T-helper 9 cell (primary cell): Measurements from ENCODE around the gene SCAPER.

ENCODE experiments used
- DNase-seq: peaks from one replicate; pipeline ENCODE4 v3.0.0-alpha.2; 2020
- total RNA-seq, 2 donors: gene quantifications; one replicate each; lab custom pipeline; 2026; lab: John Stamatoyannopoulos, UW

SCAPER gene, protein sequence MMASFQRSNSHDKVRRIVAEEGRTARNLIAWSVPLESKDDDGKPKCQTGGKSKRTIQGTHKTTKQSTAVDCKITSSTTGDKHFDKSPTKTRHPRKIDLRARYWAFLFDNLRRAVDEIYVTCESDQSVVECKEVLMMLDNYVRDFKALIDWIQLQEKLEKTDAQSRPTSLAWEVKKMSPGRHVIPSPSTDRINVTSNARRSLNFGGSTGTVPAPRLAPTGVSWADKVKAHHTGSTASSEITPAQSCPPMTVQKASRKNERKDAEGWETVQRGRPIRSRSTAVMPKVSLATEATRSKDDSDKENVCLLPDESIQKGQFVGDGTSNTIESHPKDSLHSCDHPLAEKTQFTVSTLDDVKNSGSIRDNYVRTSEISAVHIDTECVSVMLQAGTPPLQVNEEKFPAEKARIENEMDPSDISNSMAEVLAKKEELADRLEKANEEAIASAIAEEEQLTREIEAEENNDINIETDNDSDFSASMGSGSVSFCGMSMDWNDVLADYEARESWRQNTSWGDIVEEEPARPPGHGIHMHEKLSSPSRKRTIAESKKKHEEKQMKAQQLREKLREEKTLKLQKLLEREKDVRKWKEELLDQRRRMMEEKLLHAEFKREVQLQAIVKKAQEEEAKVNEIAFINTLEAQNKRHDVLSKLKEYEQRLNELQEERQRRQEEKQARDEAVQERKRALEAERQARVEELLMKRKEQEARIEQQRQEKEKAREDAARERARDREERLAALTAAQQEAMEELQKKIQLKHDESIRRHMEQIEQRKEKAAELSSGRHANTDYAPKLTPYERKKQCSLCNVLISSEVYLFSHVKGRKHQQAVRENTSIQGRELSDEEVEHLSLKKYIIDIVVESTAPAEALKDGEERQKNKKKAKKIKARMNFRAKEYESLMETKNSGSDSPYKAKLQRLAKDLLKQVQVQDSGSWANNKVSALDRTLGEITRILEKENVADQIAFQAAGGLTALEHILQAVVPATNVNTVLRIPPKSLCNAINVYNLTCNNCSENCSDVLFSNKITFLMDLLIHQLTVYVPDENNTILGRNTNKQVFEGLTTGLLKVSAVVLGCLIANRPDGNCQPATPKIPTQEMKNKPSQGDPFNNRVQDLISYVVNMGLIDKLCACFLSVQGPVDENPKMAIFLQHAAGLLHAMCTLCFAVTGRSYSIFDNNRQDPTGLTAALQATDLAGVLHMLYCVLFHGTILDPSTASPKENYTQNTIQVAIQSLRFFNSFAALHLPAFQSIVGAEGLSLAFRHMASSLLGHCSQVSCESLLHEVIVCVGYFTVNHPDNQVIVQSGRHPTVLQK (N-terminal part only)
- 45.6 to 49.5 reads per million in 2 donors for total RNA-seq

DNA sequence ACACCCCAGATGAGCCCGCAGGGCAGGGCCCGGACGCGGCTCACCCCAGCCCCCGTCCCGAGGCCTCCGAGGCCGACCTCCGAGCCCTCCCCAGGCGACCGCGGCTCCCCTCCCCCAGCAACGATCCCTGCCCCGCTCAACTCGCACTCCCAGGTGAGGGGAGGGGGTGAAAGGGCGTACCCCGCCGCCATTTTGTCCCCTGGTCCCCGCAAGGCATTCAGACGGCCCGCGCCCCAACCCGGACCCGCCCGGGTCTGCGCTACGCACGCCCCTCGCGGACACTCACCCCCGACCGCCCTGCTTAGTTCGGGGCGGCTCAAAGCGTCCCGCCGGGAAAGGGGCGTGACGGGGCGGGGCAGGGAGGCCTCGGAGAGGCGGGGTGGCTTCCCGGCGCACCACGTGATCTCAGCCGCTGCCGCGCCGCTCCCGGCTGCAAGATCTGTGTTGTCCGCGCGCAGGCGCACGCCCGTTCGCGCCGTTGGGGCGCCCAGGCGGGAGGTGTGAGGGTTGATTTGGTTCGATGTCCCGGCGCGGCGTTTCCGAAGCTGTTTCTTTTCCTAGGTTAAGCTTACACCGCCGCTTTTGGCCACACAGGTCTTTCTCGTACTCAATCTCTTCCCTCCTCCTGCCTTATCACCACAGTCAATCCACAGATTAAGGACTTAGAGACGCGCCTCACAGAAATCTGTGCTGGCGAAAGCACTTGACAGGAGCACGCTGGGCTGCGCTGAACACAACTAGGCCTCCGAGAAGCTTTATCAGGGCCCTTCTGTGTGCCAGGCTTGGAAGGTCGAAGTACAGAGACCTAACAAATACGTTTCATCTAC, at the start of gene SCAPER:
TSS of gene SCAPER (minus strand) at position 328 of the 827 bp plus-strand sequence. CDS start 21,523 bp downstream, outside the sequence.
- peak; percentile 86 for DNase-seq

DNA sequence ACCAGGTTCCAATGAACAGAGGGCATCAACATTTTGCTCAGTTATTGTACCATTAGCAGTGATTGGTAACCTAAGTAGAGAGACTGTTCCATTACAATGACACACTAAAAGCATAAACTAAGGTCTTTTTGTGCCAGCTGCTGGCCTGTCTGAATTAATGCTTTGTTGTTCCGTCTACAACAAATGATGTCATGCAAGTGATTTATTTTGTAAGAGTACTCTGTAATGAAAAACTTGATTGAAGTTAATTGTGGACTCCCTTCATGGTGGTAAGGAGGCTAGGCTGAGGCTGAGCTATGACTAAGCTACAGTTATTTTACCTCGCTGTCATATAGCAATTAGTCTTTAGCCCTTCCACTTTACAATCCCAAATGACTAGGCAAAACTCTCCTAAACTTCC, 49.6 kb upstream of the SCAPER start:
- no peak for DNase-seq

DNA sequence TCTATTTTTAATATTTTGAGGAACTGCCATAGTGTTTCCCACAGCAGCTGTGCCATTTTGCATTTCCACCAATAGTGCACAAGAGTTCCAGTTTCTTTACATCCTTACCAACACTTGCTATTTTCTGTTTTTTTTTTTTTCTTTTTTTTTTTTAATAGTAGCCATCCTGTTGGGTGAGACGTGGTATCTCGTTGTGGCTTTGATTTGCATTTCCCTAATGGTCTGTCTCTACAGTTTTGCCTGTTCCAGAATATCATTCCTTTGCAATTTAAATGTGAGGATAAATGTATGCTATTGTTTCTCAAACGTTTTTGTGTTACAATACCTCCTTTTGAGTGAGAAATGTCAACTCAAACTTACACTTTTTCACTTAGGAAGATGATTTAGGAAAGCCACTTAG, 48.8 kb upstream of the SCAPER start:
- no peak for DNase-seq

DNA sequence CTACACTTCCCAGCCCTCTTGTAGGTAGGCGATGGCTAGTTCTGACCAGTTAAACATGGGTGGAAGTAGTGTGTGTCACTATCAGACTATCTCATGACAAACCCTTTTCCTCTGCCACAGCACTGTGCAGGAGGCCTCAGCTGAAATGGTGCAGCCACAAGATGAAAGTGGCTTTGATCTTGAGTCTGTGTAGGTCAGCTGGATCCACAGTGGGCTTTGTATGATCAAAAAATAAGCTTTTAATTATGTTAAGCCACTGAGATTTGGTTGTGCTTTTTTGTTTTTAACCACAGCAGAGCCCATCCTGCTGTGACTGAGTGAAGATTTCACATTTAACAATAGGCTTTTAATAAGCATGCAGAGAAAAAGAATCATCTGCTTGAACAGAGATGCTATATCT, 46.1 kb upstream of the SCAPER start:
- DNase-seq: no peak

DNA sequence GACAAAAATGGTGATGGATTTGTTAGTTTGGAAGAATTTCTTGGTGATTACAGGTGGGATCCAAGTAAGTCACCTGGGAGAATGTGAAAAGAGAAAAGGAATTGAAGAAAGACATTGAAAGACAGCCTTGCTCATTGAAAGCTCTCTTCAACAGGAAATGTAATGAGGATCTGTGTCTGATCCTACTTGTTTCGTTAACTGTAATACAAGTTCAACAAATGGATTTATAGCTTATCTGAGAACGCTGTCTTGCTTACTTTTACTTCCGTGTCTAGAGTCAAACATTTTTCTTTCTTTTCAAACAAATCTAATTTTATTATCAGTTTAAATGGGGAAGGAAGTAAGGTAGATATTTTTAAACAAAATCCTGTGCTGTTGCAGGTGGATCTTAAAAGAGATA, 42.3 kb upstream of the SCAPER start:
- no peak for DNase-seq

DNA sequence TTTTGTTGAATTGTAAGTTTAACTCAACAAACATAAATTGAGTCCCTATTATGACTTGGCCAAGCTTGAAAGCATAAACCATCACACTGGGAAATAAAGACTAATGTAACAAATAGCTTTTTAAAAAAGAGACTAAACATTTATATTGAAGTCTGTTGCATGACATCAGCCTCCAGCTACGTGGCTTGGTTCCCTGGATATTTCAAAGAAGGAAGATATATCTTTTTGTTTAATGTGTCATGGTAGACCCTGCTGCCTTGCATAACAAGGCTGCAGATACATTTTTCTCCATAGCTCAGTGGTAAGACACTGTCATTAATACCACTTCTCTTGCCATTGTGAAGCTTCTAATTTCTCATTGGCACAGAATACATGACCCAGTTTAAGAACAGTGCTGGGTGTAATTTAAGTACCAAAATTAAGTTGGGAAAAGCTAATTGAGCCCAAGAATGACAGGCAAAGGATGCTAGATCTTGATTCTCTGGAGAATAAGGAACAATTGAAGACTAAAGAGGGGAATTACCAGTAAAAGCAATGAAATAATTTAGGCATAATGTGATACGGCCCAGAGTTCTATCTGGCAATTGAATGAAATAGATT, 40.5 kb upstream of the SCAPER start:
- DNase-seq: no peak

DNA sequence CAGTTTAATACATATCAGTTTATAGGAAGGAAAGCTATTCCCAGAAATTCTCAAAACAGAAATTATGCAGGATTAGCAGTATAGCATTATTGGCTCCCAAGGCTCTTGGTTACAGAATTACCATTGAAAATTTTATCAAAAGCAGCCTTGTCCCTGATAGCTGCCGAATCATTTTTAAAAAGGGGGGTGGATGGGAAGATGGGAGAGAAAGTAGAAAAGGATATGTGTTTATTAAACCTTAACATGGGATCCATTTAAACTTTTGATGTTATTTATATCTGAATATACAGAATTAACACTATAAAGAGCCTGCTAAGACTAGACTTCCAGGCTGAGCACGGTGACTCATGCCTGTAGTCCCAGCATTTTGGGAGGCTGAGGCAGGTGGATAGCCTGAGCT, 37.2 kb upstream of the SCAPER start:
- DNase-seq: no peak

DNA sequence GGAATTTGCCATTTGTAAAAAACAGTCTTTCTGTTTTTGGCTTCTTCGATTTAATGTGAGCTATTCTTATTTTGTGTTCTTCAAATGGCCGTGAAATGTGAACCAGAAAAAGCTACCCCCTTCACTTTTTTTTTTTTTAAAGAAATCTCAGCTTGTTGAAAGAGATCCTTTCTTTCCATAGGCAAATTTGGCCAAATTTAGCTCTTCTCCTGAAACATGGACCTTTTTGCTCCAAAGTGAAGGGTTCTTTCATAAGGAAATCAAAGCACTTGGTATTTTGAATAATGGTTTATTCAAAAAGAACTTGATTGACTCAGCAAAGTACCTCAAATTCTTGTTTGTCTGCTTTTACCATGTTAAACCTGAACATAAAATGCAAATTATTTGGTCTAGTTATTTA, 36.5 kb upstream of the SCAPER start:
- no peak for DNase-seq

DNA sequence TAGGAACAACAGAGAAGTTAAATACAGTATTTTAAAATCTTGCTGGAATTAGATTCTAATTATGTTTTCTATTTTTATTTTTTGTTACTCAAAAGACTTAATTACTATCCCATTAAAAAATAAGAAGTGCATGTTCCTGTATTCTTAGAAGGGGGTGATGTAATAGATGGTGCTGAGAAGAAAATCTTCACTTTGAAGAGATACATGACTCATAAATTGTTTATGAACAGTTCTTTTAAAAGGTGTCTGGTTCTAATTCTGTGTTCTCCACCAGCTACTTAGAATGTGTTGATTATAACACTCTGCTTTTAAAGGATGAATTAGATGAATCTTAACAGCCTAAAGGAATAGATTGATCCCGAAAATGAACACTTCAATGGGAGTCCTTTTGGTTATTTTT, 34.6 kb upstream of the SCAPER start:
- no peak for DNase-seq

DNA sequence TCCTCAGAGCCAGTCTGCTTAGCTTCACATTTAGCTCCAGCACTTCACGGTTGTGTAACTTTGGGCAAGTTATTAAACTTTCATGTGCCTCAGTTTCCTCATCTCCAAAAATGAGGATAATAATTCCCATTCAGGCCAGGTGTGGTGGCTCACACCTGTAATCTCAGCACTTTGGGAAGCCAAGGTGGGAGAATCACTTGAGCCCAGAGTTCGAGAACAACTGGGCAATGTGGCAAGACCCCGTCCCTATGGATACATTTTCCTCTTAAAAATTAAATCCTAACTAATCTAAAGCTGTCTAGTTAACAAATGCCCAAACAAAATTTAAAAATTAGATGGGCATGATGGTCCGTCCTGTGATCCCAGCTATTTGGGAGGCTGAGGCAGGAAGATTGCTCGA, 33.6 kb upstream of the SCAPER start:
- no peak for DNase-seq

DNA sequence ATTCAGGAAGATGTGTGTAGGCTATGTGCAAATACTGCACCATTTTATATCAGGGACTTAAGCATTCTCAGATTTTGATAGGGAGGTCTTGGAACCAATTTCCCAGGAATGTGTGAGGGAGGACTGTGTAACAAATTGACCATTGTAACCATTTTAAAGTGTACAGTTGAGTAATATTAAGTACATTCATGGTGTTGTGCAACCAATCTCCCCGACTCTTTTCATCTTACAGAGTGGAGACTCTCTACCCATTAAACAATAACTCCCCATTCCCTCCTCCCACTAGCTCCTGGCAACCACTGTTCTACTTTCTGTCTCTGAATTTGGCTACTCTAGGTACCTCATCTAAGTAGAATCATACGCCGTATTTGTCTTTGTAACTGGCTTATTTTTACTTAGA, 31.5 kb upstream of the SCAPER start:
- no peak for DNase-seq

DNA sequence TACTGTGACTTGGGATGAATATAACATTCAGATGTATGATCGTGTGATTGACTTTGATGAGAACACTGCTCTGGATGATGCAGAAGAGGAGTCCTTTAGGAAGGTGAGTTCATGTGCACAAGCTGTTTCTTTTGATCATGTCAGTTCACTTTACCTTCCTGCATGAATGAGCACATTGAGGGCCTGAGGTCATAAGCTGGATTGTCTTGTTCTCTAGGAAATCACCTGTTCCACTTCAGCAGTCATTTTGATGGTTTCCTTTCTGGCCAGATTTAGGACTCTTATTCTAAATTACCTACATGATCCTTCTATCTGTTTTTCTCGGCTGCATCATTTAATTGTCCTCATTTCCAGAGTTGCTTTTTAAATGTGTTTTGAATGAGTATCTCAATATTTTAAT, 30.5 kb upstream of the SCAPER start:
- no peak for DNase-seq

DNA sequence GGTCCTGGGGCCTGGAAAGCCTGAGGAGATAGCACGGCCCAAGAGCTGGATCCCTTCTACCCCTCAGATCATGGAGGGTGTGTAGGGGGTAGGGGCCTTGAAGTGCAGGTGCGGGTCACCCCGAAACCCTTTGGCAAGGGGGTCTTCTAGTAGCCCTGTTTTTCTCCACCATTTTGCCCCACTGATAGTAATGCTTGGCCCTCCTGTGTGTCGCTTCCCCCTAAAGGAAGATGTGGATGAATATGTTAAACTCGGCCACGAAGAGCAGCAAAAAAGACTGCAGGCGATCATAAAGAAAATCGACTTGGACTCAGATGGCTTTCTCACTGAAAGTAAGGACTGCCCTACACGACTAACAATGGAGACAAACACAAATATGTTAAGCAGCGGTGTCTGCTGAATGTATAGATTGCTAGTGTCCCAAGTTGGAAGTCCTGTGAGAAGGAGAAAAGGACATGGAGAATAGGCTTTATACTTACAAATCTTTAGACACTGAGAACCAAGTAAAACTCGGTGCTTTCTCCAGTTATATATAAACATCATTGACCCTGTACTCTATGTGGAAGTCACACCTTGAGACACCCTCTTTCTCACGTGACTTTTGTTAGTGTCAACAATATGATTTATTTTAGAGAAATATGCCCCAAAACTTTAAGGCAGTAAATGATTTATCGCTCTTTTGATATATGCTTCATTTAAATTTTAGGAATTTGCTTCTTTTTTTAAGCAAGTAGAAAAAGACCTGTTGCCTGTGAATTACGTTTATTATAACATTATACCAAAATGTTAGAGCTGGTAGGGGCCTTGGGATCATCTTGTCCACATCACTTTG, 27.2 kb upstream of the SCAPER start:
- no peak for DNase-seq

DNA sequence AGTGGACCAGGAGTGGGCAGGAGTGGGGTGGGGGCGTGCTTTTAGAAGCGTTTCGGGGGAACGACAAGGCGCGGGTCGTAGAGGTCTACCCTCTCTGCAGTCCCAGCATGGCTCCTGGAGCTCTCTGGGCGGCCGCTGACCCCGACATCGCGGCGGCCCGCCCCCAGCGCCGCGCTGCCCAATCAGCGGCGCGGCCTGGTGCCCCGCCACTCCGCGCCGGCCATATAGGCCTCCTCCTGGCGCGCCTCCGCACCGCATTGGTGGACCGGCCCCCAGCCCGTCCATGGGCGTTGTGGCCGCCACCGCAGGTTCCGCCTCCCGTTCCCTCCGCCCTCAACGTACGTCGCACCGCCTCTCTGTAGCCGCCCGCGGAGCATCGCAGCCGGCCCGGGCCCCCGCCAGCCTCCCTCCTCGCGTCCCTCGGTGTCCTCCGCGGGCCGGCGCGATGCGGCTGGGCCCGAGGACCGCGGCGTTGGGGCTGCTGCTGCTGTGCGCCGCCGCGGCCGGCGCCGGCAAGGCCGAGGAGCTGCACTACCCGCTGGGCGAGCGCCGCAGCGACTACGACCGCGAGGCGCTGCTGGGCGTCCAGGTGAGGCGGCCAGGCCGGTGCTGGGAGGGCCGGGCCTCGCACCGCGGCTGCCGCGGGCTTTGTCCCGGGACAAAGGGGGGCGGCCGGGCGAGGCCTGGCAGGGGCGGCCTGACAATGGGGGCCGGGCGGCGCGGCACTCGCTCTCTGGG, 26.4 kb upstream of the SCAPER start, which contains the start of gene RCN2:
TSS of gene RCN2 (plus strand) at position 353 of the 738 bp plus-strand sequence. CDS start at position 446, 93 bp downstream.
- peak; percentile 88 for DNase-seq

DNA sequence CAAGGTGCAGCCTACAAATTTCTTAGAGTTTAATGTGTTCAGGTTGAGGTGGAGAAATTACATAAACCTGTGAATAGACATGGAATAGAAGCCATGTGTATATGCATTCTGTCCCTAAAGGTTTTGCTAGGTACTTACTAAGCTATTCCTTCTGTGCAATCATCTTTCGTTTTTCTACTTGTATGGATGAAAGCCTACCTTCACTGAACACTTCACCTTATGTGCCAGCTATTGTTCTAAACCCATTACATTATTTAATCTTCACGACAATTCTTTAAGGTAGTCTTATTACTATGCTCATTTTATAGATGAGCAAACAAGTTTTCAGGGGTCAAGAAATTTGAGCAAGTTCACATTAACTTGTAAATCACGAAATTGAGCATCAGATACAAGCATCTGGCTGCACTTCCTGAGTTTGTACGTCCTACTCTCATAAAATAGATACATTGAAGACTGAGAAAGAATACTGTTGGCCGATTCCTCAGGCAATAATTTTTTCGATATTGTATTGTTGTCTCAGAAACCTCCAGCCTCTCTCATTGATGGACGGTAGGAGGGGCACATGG, 25.8 kb upstream of the SCAPER start:
- no peak for DNase-seq

DNA sequence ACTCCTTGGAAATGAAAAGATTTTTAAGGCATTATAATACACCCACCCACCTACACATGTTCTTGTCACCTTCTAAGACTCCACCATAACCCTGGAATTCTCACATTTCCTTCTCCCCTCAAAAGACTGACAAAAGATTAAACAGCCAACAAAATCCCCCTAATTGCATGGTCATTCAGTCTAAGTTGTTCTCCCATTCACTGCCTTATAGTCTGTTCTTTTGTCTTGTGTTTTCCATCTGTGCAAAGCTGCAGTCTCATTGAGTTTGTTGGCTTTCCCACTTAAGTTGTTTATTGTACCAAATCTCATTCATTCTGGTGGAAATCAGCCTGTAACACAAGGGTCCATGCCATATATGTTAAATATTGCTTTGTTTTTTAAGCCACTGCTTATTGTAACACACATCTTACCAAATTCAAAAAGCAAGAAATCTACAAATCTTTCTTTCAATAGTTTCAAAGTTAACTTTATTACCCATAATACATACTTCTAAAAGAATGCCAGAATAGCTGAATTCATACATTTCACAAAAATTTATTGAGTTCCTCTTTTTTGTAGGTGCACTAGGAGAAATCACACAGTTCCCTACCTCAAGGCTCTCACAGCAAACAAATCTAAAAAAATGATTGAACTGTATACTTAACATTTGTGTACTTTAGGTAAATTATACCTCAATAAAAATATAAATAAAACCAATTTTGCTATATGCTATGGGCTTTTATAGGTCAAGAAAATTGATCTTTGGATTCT, 24.0 kb upstream of the SCAPER start:
- no peak for DNase-seq

DNA sequence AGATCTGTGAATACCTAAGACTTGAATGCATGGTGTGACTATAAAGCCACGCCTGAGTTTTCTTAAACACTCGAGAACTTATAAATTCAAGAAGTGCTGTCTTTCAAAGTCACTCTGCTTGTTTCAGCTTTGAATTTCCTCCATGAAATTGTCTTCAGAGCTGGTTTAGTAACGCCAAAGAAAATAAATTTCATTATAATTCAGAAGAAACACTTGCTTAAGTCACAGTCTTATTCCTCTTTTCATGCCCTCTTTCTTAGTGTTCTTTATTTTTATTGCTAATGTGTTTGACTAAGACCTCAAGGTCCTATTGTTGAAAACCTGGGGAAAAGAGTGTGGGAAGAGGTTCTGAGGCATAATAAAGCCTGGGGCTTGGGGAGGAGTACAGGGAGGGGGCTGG, 23.1 kb upstream of the SCAPER start:
- DNase-seq: no peak

DNA sequence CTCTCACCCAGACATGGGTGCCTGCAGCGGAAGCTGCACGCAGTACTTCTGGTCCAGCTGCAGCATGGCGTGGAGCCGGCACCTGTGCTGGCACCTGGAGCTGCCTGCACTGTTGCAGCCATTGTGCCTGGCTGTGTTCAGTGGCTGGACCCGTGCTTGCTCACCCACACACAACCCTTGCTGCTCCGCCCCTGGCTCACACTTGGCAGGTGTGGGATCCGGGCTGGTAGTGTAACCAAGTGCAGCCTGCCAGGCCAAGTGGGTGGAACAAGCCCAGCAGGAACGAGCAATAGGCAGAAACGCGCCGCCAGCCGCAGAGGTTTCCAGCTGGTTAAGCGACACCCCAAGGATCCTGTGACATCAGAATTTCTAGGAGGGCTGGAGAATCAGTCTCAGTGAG, 11.2 kb upstream of the SCAPER start:
- DNase-seq: no peak

DNA sequence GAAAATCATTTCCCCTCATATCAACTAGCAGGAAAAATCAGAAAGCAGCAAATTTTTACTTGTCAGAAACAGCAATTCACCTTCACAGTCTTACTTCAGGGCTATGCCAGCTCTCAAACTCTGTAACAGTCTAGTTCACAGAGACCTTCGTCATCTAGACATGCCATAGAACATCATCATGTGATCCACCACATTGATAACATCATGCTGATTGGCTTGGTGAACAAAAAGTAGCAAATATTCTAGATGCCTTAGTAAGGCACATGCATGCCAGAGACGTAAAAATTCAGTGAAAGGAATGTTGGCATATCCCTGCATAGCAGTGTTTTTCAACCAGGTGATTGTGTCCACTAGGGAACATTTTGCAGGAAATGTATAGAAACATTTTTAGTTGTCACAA, 8.6 kb upstream of the SCAPER start:
- no peak for DNase-seq
